ENCODE data around the gene TBX2.
"Not testable (repeated sequence)": the region's sequence is repeated elsewhere in the genome, so short reads cannot be mapped to it uniquely, and the experiment has no call there.

The TBX2 gene

DNA sequence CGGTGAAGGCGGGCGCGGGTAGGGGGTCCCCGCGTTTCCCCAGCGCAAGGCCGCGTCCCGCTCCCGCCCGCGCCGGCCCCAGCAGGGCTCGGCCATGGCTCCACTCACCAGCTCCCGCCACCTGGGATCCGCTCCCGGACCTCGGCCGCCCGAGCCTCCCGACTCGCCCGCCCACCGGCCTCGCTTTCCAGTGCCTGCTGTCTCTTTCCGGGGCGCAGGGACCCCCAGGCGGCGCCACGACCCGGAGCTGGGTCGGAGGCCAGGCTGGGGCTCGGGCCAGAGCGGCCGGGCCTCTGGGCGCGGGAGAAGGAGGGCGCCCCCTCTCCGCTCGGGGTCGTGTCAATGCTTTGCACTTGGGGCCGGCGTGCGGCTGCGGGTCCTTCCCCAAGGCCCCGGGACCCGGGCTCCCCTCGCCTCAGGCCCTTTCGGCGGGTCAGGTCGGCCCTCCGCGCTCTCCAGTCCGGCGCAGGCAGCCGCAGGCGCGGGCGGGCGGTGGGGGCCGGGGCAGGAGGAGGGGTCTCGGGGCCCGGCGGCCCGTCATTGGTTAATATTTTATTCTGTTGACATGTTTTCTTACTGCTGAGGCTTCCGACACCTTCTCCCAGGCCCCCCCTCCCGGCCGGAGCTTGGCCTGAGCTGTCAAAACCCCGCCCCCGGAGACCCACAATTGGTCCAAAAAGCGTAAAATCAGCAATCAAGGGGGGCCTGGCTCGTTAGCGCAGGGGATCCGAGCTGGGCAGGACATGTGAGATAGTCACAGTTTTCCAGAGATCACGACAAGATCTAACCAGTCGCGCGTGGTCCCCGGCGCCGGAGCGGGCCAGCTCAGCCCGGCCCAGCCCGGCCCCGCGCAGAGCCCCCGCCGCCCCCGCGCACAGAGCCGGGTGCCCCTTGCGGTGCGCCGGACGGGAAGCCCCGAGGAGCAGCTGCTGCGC, at the start of gene TBX2:
Gene TBX2 (plus strand): TSS at position 713 of the 935 bp plus-strand sequence. CDS start 334 bp downstream, outside the sequence.
- DNase-seq, result peak; percentile 84

DNA sequence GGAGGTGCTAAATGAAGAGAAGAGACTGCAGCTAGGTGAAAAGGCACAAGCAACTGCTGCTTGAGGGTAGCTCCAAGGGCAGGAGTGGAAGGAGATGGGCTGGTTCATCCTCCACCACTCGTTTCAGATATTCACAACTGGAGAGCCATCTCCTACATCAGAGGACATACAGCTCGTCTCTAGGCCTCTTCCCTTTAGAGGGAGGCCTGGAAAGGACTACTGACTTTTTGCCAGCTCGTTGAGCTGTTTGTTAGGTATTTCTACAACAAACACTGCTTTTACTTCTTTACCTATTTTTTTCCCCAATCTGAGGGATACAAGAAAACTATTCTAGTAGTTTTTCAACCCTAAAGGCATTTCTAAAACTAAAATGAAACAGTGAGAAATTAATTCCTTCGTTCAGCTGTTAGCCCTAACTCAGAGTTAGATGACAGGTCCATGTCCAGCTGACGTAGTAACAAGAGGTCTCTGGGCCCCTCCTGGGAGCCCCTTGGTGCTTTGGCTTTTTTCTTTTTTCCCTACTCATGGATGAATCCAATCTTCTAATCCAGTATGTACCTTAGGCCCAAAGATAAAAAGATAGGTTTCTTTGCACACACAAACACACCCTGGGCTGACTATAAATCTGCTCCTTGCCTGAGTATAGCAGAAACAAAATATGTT, 47.8 kb upstream of the TBX2 start:
- DNase-seq, result no peak

DNA sequence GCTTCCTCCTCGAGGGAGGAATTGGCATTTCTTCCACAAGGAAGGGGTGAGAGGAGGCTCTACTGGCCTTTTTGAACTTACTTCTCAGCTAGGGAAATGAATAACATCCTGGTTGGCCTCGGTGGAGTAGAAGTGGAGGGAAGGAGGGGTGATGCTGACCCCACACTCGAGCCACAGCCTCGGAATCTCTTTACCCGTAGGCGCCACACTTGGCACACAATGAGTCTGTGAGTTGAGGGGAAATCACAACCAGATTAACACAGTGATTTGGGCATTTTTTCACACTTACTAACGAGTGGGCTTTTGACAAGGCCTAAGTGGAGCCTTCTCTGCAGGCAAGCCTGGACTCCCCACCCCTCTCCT, 47.3 kb upstream of the TBX2 start:
- DNase-seq, result no peak

DNA sequence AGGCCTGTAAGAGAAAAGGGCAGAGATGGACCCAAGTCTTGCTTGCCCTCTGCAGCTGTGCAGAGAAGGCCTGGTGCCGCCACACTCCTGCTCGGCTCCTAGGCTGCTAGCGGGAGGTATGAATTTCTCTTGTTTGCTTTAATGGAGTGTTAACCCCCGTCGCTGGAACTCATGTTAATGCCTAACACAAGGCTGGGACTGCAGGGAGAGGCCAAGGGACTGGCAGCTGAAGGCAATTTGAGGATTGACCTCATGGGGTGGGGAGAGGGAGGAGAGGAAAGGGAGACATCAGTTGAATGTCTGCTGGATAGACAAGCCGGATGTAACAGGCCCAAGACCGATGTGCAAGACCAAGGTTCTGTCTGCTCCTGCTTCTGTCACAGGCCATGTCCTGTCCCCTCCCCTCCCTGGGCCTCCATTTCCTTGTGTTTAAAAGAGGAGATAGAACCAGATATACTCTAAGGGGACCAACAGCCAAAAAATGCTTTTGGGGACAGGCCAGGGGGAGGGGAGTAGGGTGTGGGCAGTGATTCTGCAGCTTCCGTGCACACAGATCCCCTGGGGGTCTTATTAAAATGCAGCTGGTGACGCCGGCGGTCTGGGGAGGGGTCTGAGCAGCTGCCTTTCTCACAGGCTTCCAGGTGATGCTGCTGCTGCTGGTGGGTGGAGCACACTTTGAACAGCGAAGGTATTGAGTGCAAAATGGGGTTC, 46.7 kb upstream of the TBX2 start:
- DNase-seq, result no peak

DNA sequence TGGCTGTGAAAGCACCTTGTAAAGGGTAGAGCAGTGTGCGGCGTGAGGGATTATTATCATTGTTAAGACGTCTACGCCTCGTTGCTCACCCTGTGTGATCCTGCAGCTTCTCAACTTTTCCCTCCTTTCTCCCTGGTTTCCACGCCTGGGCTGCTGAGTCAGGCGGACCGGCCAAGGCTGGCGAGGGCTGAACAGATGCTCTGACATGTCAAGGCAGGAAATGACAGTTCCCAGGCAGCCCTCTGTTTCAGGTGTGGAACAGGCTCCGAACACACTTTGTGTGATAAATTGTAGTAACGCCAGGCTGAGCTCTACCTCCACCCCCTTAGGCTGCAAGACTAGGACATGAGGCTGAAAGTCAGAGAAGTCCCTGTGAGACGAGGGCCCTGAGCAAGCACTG, 46.0 kb upstream of the TBX2 start:
- no peak for DNase-seq

DNA sequence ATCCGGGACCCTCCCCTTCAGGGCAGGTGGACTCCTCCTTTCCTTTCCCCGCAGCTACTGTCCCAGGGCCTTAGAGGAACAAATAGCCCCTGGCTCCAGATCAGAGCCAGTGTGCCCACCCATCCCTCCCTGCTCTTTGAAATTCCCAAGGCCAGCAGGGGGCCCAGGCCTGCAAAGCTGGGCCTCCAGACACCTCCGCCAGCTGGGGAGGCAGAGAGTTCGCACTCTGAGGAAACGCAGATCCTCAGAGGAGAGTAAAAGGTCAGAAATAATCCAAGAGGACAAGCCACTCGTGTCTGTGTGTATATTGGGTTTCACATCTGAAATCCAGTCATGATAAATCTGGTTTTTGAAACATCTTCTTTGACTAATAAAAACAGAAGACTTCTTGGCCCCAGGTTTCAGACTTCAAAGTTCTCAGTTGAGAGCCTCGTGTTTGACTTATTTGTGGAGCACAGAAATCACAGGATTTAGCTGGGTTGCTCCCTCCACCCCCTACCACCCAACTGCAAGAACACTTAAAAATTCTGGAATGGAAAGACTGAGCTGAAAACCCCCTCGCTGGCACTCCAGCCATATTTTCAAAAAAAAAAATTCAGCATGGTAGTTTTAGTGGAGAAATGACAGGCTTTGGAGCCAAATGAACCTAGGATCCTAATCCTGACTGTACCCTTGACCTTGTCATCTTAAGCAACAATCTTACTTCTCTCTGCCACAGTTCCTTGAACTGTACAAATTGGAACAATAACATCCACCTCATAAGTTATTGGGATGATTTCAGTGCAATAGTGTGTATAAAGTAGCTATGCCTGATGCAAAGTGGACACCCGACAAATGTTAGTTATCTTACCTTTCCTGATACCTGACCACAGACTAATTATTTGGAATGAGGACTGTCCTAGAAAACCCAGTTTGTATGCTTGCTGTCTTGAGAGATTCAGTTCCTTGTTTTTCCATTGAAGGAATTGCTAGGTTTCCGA, 44.5 kb upstream of the TBX2 start:
- no peak for DNase-seq

DNA sequence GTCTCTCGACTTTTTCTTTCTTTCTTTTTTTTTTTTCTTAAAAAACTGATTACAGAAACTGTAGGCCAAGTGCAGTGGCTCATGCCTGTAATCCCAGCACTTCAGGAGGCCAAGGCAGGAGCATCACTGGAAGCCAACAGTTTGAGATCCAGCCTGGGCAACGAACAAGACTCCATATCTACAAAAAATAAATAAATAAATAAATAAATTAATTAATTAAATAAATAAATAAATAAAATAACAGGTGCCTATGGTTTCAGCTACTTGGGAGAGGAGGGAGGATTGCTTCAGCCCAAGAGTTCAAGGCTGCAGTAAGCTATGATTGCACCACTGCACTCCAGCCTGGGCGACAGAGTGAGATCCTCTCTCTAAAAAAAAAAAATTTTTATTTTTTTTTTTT, 42.6 kb upstream of the TBX2 start:
- not testable (repeated sequence) for DNase-seq

DNA sequence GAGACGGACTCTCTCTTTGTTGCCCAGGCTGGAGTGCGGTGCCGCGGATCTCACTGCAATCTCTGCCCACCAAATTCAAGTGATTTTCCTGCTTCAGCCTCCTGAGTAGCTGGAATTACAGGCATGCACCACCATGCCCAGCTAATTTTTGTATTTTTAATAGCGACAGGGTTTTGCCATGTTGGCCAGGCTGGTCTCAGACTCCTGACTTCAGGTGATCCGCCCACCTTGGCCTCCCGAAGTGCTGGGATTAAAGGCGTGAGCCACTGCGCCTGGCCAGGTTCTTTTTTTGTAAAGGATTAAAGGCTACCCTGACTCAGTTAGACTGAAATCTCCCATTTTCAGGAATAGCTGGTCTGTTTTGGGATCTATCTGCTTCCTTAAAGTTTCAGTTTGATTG, 40.1 kb upstream of the TBX2 start:
- not testable (repeated sequence) for DNase-seq

DNA sequence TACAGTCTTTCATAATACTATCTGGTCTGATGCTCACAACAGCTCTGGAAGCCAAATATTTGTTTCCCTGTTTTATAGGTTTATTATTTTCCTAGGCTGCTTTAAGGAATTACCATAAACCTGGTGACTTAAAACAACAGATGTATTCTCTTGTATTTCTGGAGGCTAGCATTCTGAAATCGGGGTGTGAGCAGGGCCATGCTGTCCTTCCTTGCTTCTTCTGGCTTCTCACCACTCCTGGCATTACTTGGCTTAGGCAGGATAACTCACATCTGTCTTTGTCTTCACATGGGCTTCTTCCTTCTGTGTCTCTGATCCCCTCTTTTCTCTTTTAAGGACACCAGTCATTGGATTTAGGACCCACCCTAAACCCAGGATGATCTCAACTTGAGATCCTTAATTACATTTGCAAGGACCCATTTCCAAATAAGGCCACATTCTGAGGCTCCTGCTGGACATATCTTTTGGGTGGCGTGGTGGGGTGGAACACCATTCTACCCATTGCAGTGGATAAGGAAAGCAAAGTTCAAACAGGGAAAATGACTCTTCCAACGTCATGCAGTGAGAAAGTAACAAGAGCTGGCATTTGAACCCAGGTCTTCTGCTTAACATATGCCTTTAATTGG, 39.2 kb upstream of the TBX2 start:
- DNase-seq, result no peak

DNA sequence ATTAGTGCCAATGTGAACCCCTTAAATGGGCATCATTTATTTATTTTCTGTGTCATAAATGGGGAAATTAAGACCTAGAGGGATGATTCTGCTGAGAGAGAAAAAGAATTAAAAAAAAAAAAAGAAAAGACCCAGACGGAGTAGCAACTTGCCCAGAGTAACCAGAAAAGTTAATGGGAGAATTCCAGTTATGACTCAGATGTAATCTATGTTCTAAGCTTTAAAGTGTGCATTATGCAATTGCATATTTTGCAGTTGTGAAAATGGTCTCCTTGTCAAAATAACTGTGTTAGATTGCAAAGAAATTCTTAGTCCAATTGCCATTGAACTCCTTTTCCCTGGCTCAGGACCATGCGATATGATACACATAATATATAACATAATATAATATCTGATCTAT, 38.6 kb upstream of the TBX2 start:
- DNase-seq, result no peak

DNA sequence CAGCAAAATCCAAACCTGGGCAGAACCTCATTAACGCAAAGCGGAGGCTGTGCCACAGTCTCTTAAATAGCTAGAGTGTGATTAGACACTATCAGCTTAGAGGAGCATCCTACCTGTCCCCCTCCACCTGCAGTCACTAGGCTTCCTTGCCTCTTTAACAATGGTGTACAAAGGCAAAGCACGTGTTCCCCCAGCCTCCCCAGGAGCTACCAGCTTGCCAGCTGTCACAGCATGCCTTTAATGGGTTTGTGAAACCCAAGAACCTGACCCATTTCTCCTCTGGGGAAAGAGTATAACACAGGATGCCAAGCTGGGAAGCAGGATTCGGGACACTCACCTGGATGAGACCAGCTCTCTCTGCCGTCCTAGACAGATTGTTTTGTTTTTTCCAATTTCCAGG, 37.2 kb upstream of the TBX2 start:
- no peak for DNase-seq

DNA sequence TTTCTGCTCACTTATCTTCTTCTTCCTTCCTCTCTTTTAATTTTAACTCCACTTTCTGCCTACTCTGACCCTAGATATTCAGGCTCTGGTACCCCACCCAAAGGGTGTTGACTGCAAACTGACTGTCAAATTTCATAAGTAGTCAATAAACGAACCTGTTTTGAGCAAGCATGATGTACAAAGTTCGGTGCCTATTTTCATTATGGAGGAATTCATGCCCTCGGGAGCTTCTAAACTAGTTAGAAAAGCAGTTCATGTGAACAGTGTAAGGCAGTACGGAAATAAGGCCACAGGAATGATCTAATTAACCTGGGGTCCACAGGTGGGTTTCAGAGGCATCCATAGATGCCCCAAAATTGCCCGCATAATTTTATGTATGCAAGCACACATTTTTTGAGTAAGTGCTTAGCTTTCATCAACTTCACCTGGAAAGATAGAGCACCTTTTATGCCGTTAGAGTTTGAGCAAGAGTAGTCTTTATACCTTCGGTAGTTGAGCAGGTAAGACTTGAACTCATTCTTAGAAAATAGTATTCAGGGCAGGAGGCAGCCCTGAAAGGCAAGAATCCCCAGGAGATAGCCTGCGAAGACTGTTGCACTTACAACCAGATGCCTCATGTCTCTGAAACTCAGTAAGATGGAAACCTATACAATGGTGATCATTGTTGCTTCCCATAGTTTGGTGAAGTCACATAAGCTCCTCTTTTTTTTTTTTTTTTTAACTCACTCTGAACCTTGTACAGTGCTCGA, 36.6 kb upstream of the TBX2 start:
- no peak for DNase-seq

DNA sequence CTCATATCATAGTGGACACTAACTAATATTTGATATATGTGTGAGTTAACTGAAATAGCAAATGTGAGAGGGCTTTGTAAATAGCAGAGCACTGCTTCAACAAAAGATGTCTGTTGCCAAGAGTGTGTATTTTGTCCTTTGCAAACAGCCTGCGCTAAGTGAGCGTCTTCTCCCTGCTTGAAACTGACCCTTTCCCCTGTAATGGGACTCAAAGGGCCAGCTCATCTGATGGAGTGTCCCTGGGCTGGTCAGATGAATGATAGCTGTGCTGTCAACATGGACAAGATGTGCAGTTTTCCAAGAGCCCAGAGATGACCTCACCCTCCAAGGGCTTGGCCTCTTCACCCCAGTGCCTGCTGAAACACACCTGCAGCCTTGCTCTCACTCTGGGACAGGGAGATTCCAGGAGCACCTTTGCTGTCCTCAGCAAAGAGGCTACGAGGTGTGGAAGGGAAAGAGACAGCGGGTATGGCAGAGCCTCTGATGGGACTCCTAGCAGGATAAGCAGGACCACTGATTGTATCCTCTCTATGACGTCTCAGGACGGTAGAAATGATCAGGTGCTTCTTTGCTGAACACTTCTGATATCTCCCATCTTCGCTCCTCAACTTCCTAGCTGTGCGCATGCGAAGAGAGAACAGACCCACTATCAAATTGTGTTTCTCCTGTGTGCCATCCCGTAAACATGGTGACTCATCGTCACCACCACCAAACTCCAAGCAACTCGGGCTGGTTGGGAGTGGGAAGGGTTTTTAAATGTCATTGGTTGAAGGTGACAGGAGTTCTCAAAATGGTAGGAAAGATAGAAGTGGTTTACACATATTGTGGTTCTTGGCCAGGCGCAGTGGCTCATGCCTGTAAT, 35.8 kb upstream of the TBX2 start:
- DNase-seq, result no peak

DNA sequence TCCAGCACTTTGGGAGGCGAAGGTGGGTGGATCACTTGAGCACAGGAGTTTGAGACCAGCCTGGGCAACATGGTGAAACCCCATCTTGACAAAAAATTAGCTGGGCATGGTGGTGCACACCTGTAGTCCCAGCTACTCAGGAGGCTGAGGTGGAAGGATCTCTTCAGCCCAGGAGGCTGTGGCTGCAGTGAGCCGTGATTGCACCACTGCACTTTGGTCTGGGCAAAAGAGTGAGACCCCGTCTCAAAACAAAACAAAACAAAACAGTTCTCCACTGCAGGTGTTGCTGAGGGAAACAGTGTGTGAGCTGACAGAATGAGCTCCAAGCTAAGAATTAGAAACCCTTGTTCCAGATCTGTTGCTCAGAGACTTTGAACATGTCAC, 35.2 kb upstream of the TBX2 start:
- no peak for DNase-seq

DNA sequence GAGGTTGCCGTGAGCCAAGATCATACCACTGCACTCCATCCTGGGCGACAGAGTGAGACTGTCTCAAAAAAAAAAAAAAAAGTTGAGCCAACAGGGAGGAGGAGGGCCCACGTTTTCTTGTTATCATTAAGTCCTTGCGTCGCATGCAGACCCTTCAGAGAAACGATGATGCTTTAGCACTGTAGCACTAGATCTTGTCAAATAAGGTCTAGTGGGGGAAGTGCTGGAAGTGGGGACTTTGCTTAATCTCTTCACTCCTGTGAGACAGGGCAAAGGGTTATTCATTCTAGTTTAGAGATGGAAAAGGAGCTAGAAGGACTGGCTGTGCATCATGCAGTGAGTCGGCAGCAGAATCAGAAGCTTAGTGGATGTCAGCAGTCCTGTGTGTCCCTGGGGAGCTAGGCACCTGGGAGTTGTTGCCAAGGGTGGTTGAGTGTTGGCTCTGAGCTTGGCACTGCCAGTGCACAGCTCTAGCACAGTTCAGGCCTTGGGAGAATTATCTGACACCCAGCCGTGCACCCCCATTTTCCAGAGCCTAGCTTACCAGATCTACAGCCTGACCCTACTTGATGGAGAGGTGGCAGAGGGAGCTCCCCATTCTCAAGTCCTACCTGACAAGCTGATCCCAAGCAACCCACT, 33.4 kb upstream of the TBX2 start:
- no peak for DNase-seq

DNA sequence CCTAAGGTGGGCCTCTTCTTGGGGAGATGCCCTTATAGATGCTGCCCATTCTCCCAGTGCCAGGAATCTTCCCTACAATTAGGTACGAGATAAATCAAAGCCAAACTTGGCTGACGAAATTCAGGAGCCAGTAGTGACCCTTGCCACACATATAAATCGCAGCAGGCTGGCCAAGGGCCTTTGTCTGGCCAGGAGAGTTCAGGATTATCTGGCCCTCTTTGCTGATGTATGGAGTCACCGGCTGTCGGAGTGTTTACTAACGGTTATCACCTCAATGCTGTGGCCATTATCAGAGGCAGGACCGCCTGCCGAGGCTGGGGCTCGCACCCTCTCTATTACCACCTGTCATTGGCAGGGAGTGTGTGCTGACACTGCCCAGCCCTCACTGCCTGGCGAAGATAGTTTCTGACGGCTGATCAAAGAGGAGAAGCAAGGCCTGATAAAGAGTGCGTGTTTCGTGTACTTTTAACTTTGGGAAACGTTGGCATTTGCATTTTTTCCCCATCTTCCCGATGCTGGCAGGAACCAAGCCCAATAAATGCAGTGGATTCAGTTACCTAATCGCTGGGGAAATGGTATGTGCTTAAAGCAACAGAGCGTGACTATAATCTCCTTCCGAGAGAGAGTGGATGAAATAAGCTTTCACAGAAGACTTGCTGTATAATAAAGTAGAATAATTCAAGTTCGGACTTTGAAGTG, 32.8 kb upstream of the TBX2 start:
- no peak for DNase-seq

DNA sequence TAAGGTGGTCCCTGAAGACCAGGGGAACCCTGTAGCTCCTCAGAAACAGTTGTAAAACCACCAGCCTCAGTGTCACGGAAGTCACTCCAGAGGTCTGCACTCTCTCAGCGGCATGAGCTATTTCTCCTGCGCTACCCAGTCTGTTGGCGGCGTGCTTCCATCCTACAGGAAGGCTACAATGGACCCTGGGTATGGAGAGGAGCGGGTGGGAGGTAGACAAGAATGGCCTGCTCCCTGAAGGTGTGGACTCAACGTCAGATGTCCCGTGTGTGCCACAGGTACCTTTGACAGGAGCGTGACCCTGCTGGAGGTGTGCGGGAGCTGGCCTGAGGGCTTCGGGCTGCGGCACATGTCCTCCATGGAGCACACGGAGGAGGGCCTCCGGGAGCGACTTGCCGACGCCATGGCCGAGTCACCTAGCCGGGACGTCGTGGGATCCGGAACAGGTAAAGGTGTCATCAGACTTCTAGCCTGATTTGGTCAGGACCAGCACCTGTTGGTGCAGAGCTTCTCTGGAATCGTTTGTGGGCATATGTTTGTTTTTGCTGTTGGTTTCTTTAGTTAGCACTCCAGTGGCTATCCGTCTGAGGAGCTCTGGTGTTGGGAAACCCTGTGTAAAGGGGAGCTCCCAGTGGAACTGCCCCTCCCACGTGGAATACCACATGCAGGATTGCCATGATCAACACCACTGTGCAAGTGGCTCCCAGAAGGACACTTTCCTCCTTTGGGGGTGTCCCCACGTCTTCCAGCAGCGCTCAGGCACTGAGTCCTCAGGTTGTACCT, 31.4 kb upstream of the TBX2 start:
- DNase-seq, result no peak

DNA sequence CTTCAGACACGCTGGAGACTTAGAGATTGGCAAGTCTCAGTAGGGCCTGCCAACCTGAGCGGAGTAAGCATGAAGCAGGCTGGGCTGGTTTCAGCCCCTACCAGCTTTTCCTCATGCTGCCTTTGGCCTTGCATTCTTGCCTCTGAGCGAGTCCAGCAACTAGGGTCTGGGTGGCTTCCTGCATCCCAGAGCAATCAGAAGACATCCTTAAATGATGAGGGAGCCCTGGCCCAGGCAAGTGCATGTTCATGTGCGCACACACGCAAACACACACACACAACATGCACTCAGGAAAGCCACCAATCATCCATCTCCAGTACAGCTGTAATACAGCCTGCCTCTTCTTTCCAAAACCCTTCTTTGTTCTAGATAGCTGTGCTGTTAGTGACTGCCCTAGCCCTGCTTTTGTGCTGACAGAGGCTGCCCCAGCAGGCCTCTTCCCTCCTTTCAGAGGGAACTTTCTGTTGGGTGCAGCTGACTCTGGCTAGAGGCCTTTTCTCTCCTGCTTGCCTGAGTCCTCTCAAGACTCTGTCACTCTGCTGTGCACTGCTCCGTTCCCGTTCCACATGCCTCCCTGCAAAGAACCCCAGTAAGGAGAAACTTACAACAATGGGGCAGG, 30.7 kb upstream of the TBX2 start:
- no peak for DNase-seq

Measured in NCI-H446 treated with DMSO at 0.1 percent for 48 hours (cell line).